Measurements from ENCODE around the gene RALGAPA1. TPM values are rescaled to one million over a fixed set of nuclear protein-coding genes. Genes with fewer than 3 reads are reported as not detected.

The RALGAPA1 gene
- total and polyA plus RNA-seq, 2 of the 13 experiments (the other 11 are each of a cell fraction or from before 2014, with no cell fraction given), result 65.0 to 89.2 TPM

DNA sequence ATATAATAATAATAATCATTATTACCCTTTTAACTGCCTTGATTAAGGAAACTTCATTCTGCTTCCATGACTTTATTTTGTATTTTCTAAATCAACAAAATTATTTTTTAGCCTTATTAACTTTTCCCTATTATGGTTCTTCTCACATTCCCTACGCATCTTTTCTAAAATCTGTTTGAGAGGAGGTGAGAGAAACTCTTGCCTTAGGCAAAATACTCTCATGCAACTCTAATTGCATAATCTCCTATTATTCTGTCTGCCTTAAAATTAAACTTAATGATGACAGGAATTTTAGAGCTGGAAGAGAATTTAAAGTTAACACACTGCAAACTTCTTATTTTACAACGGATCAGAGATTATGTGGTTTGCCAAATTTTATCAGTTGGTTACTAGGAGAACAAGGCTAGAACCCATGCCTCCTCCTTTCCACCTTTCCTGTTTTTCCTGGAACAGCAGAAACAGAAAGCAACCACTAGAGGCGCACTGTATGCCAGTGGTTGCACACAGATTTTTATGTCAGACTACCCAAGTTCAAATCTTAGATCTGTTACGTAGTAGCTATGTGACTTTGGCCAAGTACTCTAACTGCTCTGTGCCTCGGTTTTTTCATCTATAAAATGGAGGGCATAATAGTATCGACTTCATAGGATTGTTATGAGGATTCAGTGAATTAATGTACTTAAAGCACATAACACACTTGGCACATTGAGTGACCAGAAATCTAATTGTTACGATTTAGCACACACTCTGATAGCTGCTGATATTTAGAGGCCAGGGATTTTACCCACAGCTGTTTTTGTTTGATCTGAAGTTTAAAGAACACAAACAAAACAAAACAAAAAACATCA is 12.7 kb upstream of the RALGAPA1 start (continued):
- TF ChIP-seq, protein P1, sequence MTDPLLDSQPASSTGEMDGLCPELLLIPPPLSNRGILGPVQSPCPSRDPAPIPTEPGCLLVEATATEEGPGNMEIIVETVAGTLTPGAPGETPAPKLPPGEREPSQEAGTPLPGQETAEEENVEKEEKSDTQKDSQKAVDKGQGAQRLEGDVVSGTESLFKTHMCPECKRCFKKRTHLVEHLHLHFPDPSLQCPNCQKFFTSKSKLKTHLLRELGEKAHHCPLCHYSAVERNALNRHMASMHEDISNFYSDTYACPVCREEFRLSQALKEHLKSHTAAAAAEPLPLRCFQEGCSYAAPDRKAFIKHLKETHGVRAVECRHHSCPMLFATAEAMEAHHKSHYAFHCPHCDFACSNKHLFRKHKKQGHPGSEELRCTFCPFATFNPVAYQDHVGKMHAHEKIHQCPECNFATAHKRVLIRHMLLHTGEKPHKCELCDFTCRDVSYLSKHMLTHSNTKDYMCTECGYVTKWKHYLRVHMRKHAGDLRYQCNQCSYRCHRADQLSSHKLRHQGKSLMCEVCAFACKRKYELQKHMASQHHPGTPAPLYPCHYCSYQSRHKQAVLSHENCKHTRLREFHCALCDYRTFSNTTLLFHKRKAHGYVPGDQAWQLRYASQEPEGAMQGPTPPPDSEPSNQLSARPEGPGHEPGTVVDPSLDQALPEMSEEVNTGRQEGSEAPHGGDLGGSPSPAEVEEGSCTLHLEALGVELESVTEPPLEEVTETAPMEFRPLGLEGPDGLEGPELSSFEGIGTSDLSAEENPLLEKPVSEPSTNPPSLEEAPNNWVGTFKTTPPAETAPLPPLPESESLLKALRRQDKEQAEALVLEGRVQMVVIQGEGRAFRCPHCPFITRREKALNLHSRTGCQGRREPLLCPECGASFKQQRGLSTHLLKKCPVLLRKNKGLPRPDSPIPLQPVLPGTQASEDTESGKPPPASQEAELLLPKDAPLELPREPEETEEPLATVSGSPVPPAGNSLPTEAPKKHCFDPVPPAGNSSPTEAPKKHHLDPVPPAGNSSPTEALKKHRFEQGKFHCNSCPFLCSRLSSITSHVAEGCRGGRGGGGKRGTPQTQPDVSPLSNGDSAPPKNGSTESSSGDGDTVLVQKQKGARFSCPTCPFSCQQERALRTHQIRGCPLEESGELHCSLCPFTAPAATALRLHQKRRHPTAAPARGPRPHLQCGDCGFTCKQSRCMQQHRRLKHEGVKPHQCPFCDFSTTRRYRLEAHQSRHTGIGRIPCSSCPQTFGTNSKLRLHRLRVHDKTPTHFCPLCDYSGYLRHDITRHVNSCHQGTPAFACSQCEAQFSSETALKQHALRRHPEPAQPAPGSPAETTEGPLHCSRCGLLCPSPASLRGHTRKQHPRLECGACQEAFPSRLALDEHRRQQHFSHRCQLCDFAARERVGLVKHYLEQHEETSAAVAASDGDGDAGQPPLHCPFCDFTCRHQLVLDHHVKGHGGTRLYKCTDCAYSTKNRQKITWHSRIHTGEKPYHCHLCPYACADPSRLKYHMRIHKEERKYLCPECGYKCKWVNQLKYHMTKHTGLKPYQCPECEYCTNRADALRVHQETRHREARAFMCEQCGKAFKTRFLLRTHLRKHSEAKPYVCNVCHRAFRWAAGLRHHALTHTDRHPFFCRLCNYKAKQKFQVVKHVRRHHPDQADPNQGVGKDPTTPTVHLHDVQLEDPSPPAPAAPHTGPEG (CRISPR knock-in tag; IDR thresholded peaks at IDR 0.05), result no peak
- TF ChIP-seq KDM3A (CRISPR knock-in tag; IDR thresholded peaks at IDR 0.05; ENCODE audit: low read depth) (peak; percentile 76; the same call in 1 of the 2 replicates), ERF (CRISPR knock-in tag; IDR thresholded peaks at IDR 0.05) (peak; percentile 54; the same call in 1 of the 2 replicates), PLRG1 (conservative IDR thresholded peaks at IDR 0.05) (no peak), ZNF703 (CRISPR knock-in tag; IDR thresholded peaks at IDR 0.05; ENCODE audit: borderline replicate concordance) (no peak), RBM22 (optimal IDR thresholded peaks at IDR 0.05; ENCODE audit: low read length) (no peak), HHEX (CRISPR knock-in tag; IDR thresholded peaks at IDR 0.05) (no peak), ZKSCAN1 (IDR thresholded peaks at IDR 0.05; ENCODE audit: low read length) (peak; percentile 64; the same call in 1 of the 2 replicates), ZNF160 (CRISPR knock-in tag; IDR thresholded peaks at IDR 0.05) (no peak), ZNF841 (CRISPR knock-in tag; IDR thresholded peaks at IDR 0.05; ENCODE audit: borderline replicate concordance) (no peak), MYC (CRISPR knock-in tag; IDR thresholded peaks at IDR 0.05; ENCODE audit: borderline replicate concordance) (no peak), ZNF670 (CRISPR knock-in tag; IDR thresholded peaks at IDR 0.05; ENCODE audit: borderline replicate concordance) (peak; percentile 74; the same call in 1 of the 2 replicates), KDM4B (CRISPR knock-in tag; IDR thresholded peaks at IDR 0.05) (no peak), ZFP36L1 (CRISPR knock-in tag; IDR thresholded peaks at IDR 0.05) (peak; percentile 74; the same call in 1 of the 2 replicates), ZNF782 (CRISPR knock-in tag; IDR thresholded peaks at IDR 0.05; ENCODE audit: borderline replicate concordance) (no peak)
- TF ChIP-seq, protein P2, sequence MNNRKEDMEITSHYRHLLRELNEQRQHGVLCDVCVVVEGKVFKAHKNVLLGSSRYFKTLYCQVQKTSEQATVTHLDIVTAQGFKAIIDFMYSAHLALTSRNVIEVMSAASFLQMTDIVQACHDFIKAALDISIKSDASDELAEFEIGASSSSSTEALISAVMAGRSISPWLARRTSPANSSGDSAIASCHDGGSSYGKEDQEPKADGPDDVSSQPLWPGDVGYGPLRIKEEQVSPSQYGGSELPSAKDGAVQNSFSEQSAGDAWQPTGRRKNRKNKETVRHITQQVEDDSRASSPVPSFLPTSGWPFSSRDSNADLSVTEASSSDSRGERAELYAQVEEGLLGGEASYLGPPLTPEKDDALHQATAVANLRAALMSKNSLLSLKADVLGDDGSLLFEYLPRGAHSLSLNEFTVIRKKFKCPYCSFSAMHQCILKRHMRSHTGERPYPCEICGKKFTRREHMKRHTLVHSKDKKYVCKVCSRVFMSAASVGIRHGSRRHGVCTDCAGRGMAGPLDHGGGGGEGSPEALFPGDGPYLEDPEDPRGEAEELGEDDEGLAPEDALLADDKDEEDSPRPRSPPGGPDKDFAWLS (CRISPR knock-in tag; IDR thresholded peaks at IDR 0.05; ENCODE audit: borderline replicate concordance), result no peak
- TF ChIP-seq, protein P3, sequence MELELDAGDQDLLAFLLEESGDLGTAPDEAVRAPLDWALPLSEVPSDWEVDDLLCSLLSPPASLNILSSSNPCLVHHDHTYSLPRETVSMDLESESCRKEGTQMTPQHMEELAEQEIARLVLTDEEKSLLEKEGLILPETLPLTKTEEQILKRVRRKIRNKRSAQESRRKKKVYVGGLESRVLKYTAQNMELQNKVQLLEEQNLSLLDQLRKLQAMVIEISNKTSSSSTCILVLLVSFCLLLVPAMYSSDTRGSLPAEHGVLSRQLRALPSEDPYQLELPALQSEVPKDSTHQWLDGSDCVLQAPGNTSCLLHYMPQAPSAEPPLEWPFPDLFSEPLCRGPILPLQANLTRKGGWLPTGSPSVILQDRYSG (CRISPR knock-in tag; IDR thresholded peaks at IDR 0.05), result no peak
- TF ChIP-seq, protein P4, sequence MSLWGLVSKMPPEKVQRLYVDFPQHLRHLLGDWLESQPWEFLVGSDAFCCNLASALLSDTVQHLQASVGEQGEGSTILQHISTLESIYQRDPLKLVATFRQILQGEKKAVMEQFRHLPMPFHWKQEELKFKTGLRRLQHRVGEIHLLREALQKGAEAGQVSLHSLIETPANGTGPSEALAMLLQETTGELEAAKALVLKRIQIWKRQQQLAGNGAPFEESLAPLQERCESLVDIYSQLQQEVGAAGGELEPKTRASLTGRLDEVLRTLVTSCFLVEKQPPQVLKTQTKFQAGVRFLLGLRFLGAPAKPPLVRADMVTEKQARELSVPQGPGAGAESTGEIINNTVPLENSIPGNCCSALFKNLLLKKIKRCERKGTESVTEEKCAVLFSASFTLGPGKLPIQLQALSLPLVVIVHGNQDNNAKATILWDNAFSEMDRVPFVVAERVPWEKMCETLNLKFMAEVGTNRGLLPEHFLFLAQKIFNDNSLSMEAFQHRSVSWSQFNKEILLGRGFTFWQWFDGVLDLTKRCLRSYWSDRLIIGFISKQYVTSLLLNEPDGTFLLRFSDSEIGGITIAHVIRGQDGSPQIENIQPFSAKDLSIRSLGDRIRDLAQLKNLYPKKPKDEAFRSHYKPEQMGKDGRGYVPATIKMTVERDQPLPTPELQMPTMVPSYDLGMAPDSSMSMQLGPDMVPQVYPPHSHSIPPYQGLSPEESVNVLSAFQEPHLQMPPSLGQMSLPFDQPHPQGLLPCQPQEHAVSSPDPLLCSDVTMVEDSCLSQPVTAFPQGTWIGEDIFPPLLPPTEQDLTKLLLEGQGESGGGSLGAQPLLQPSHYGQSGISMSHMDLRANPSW (CRISPR knock-in tag; IDR thresholded peaks at IDR 0.05; ENCODE audit: borderline replicate concordance), result no peak
